IMR-90 (cell line): Measurements from ENCODE around the gene TFCP2. TPM values are rescaled to one million over a fixed set of nuclear protein-coding genes. Genes with fewer than 3 reads are reported as not detected.
A peak's percentile ranks its signal among the peaks of the same experiment; 100 is the strongest.

Experiments
- ATAC-seq: fragments of 200-7000 bp; cut with Tn5 transposase; 2 replicates; pipeline ENCODE4 v1.9.1; 2020; ENCODE audit warnings: low read depth, mild to moderate bottlenecking, moderate library complexity
- BruUV-seq: library from RNA; stranded (reverse); fragments of 400-500 nt; replicated peaks from 2 replicates; lab custom pipeline; 2021; lab: Mats Ljungman, UMichigan
- CTCF ChIA-PET: fragments of 300-600 bp; formaldehyde crosslinking; extraction: SDS; loops from one replicate; lab custom pipeline; 2021; ENCODE audit warnings: antibody characterized with exemption; lab: Yijun Ruan, JAX
- POLR2A ChIA-PET: fragments of 300-600 bp; sonication (Branson Sonifier 250); formaldehyde crosslinking; loops from one replicate; lab custom pipeline; 2022; ENCODE audit warnings: antibody characterized with exemption; ENCODE audit not compliant: unreplicated experiment; lab: Charles Lee
- DNase-seq: peaks from one replicate; pipeline ENCODE4 v3.0.0; 2013
- H2AFZ ChIP-seq: replicated peaks from 2 replicates; pipeline ENCODE3; 2013; ENCODE audit warnings: low read length, mild to moderate bottlenecking; ENCODE audit not compliant: poor library complexity
- H2AK5ac ChIP-seq: 2 replicates; pipeline ENCODE4 v1.6.1; 2013; ENCODE audit warnings: low read depth, low read length, inconsistent platforms
- H2AK9ac ChIP-seq: replicated peaks from 2 replicates; pipeline ENCODE3; 2013; ENCODE audit warnings: mild to moderate bottlenecking, low read depth, low read length, moderate library complexity; ENCODE audit not compliant: poor library complexity
- H2BK120ac ChIP-seq: 2 replicates; pipeline ENCODE4 v1.6.1; 2013; ENCODE audit warnings: low read depth, low read length, inconsistent platforms
- H2BK15ac ChIP-seq: 3 replicates; pipeline ENCODE4 v1.6.1; 2013; ENCODE audit warnings: low read depth, low read length, inconsistent platforms
- H2BK20ac ChIP-seq: 2 replicates; pipeline ENCODE4 v1.6.1; 2013; ENCODE audit warnings: low read depth, mild to moderate bottlenecking, inconsistent platforms, low read length, moderate library complexity
- H2BK5ac ChIP-seq: 2 replicates; pipeline ENCODE4 v1.6.1; 2013; ENCODE audit warnings: mild to moderate bottlenecking, low read depth, low read length, inconsistent platforms; ENCODE audit not compliant: poor library complexity, severe bottlenecking
- H3K14ac ChIP-seq: replicated peaks from 2 replicates; pipeline ENCODE4 v1.6.1; 2013; ENCODE audit warnings: low read depth, low read length, inconsistent platforms
- H3K18ac ChIP-seq: 2 replicates; pipeline ENCODE4 v1.6.1; 2013; ENCODE audit warnings: low read depth, low read length, control low read depth
- H3K23ac ChIP-seq: 2 replicates; pipeline ENCODE4 v1.6.1; 2013; ENCODE audit warnings: low read depth, low read length, inconsistent platforms
- H3K27ac ChIP-seq: 2 replicates; pipeline ENCODE4 v1.5.1; 2013; ENCODE audit warnings: mild to moderate bottlenecking, control low read depth, low read length; ENCODE audit not compliant: insufficient read depth
- H3K27me3 ChIP-seq: 2 replicates; pipeline ENCODE4 v1.6.1; 2013; ENCODE audit warnings: low read length; ENCODE audit not compliant: control insufficient read depth, insufficient read depth
- H3K36me3 ChIP-seq: 2 replicates; pipeline ENCODE4 v1.6.1; 2013; ENCODE audit warnings: low read length, mixed read lengths; ENCODE audit not compliant: control insufficient read depth, insufficient read depth
- H3K4ac ChIP-seq: 2 replicates; pipeline ENCODE4 v1.6.1; 2013; ENCODE audit warnings: low read depth, low read length, inconsistent platforms
- H3K4me1 ChIP-seq: 2 replicates; pipeline ENCODE4 v1.6.1; 2013; ENCODE audit warnings: low read length, mixed read lengths; ENCODE audit not compliant: control insufficient read depth, insufficient read depth
- H3K4me2 ChIP-seq: 2 replicates; pipeline ENCODE4 v1.6.1; 2013; ENCODE audit warnings: low read depth, mild to moderate bottlenecking, control low read depth, low read length, moderate library complexity
- H3K4me3 ChIP-seq: 2 replicates; pipeline ENCODE4 v1.5.1; 2013; ENCODE audit warnings: low read depth, mild to moderate bottlenecking, control low read depth, low read length, moderate library complexity; ENCODE audit not compliant: insufficient read depth
- H3K56ac ChIP-seq: 2 replicates; pipeline ENCODE4 v1.6.1; 2013; ENCODE audit warnings: low read length, inconsistent platforms; ENCODE audit not compliant: insufficient read depth; ENCODE audit errors: extremely low read depth
- H3K79me1 ChIP-seq, 2 experiments: 2 replicates each; pipeline ENCODE4 v1.6.1; 2013; ENCODE audit warnings: low read length in 2 of 2, inconsistent platforms in 1 of 2, low read depth in 1 of 2
- H3K9ac ChIP-seq: 2 replicates; pipeline ENCODE4 v1.6.1; 2013; ENCODE audit warnings: low read depth, low read length, control low read depth
- H3K9me1 ChIP-seq: 2 replicates; pipeline ENCODE4 v1.6.1; 2013; ENCODE audit warnings: low read length, inconsistent platforms; ENCODE audit not compliant: insufficient read depth
- H3K9me3 ChIP-seq: 2 replicates; pipeline ENCODE4 v1.6.1; 2013; ENCODE audit warnings: low read length; ENCODE audit not compliant: control insufficient read depth, insufficient read depth
- H4K20me1 ChIP-seq: 2 replicates; pipeline ENCODE4 v1.6.1; 2013; ENCODE audit warnings: low read length, inconsistent platforms; ENCODE audit not compliant: insufficient read depth
- H4K5ac ChIP-seq: 2 replicates; pipeline ENCODE4 v1.6.1; 2013; ENCODE audit warnings: mild to moderate bottlenecking, low read depth, low read length, control low read depth
- H4K8ac ChIP-seq, 2 experiments: 2 replicates each; pipeline ENCODE4 v1.6.1; 2013; ENCODE audit warnings: low read depth in 2 of 2, low read length in 2 of 2, control low read depth in 1 of 2, inconsistent platforms in 1 of 2
- H4K91ac ChIP-seq: 2 replicates; pipeline ENCODE4 v1.6.1; 2013; ENCODE audit warnings: low read depth, low read length, inconsistent platforms; ENCODE audit not compliant: insufficient read depth
- BHLHE40 ChIP-seq: fragments of 150-350 bp; IDR thresholded peaks from 2 replicates; pipeline ENCODE4 v1.6.1; 2016; ENCODE audit warnings: mild to moderate bottlenecking, low read depth, low read length
- CEBPB ChIP-seq: IDR thresholded peaks from 2 replicates; pipeline ENCODE4 v1.6.1; 2012; ENCODE audit warnings: low read depth, low read length, improper control_type of control experiment
- CHD1 ChIP-seq: IDR thresholded peaks from 2 replicates; pipeline ENCODE4 v1.6.1; 2012; ENCODE audit warnings: low read depth, low read length, improper control_type of control experiment
- ELK1 ChIP-seq: fragments of 150-350 bp; IDR thresholded peaks from 2 replicates; pipeline ENCODE4 v1.6.1; 2016; ENCODE audit warnings: low read depth, mild to moderate bottlenecking, low read length, moderate library complexity, borderline replicate concordance
- NFE2L2 ChIP-seq: fragments of 150-350 bp; IDR thresholded peaks from 2 replicates; pipeline ENCODE4 v1.6.1; 2016; ENCODE audit warnings: low read depth, mild to moderate bottlenecking, low read length
- SMC3 ChIP-seq: fragments of 150-350 bp; IDR thresholded peaks from 2 replicates; pipeline ENCODE4 v1.6.1; 2016; ENCODE audit warnings: low read depth, mild to moderate bottlenecking, antibody characterized with exemption, low read length, moderate library complexity
- USF2 ChIP-seq: fragments of 150-350 bp; IDR thresholded peaks from 2 replicates; pipeline ENCODE4 v1.6.1; 2017; ENCODE audit warnings: mild to moderate bottlenecking, antibody characterized with exemption, low read length, low read depth
- WGBS, 2 experiments: methylation state at CpG; one replicate each; pipeline versions ENCODE4 v1.1.5 to v1.1.7; 2013; ENCODE audit warnings: missing lambda C conversion rate in 2 of 2; ENCODE audit not compliant: insufficient read length in 1 of 2; ENCODE audit errors: extremely low coverage in 2 of 2; 5-methylcytosine and 5-hydroxymethylcytosine counted together
- dilution Hi-C: fragments of 300-500 bp; cut with HindIII; formaldehyde crosslinking; loops from one replicate; pipeline ENCODE4 v1.14.3; 2018; ENCODE audit warnings: low sequenced_read_pairs; ENCODE audit not compliant: unreplicated experiment
- in situ Hi-C: fragments of 300-500 bp; cut with MboI; formaldehyde crosslinking; loops from 3 replicates; pipeline ENCODE4 v1.14.3; 2019; ENCODE audit warnings: low sequenced_read_pairs, inconsistent platforms, mixed read lengths
- intact Hi-C: fragments of 100-400 bp; cut with micrococcal nuclease; formaldehyde crosslinking; loops from 2 replicates; pipeline ENCODE4 v1.10.0; 2022
- polyA plus RNA-seq, 3 experiments: library from polyadenylated mRNA; depleted of rRNA; stranded (reverse); fragments of >200 nt; gene quantifications; 2 replicates each; pipeline ENCODE4 v1.2.3, GENCODE V29; 2012; ENCODE audit warnings: low replicate concordance in 1 of 3
- total RNA-seq: library from RNA; depleted of rRNA; stranded (reverse); fragments of >200 nt; gene quantifications from 2 replicates; pipeline ENCODE4 v1.2.3, GENCODE V29; 2012

TFCP2 gene
- total and polyA plus RNA-seq, 2 of the 4 experiments (the other 2 are of a cell fraction) = 10.0 to 15.4 TPM

- TF ChIP-seq USF2 (no peak), SMC3 (no peak), CHD1 (no peak)
Measured at GRCh38 chr12:51059086-51059485, 113.8 kb downstream of the TFCP2 start (continued).

- H2AK9ac ChIP-seq = no peak overlapping the region
- in situ Hi-C loops (no loop called here), intact Hi-C loops (no loop called here), dilution Hi-C loops (no loop called here)
- CTCF ChIA-PET = no interaction called here
- no peak overlapping the region for H3K9ac ChIP-seq
- H4K8ac ChIP-seq = no peak overlapping the region
- no peak overlapping the region for H4K91ac ChIP-seq
- no peak overlapping the region for H2BK20ac ChIP-seq
- no peak overlapping the region for H3K27ac ChIP-seq
- H2BK15ac ChIP-seq = no peak overlapping the region
- no peak overlapping the region for H3K56ac ChIP-seq
- peak; percentile 21; the same call in 1 of the 2 replicates for ATAC-seq
- no peak overlapping the region for H3K18ac ChIP-seq
- peaks cover 5% of the 10 kb centered on the region for H3K9me1 ChIP-seq
- H3K23ac ChIP-seq = no peak overlapping the region
- no TSS peak for BruUV-seq
- no peak overlapping the region for H2BK5ac ChIP-seq
- no peak overlapping the region for H4K5ac ChIP-seq
- H3K14ac ChIP-seq = no peak overlapping the region
- no peak overlapping the region for H3K4me3 ChIP-seq
- no peak overlapping the region for H2AFZ ChIP-seq
- H3K79me1 ChIP-seq = peaks cover 4 to 12% of the 10 kb centered on the region in 2 experiments; a peak in 1 of 4 replicates
- H3K4me1 ChIP-seq = no peaks in the 10 kb centered on the region
- H3K27me3 ChIP-seq = no peaks in the 10 kb centered on the region
- H3K36me3 ChIP-seq = peaks cover 34% of the 10 kb centered on the region
- WGBS, 2 experiments = no CpG with 5 or more reads among the region's 5 CpGs
- peak; percentile 86 for TF ChIP-seq CEBPB
- no peak for TF ChIP-seq NFE2L2
- no peak for TF ChIP-seq USF2
- TF ChIP-seq BHLHE40 = no peak
- no peak for TF ChIP-seq ELK1
- H2AK5ac ChIP-seq = no peak overlapping the region
- H3K4me2 ChIP-seq = no peak overlapping the region
- POLR2A ChIA-PET = no interaction called here
- H2BK120ac ChIP-seq = no peak overlapping the region
- H3K4ac ChIP-seq = no peak overlapping the region
- DNase-seq = peak; percentile 54
- H4K20me1 ChIP-seq = no peaks in the 10 kb centered on the region
- H3K9me3 ChIP-seq = no peaks in the 10 kb centered on the region
Measured at GRCh38 chr12:51056242-51056641, 116.7 kb downstream of the TFCP2 start.
